Endothelial cell of umbilical vein (primary cell): ENCODE results near the gene PSMA7.

ENCODE experiments used
- CTCF ChIP-seq, 2 donors: IDR thresholded peaks; 1 replicate in 1 of 2; 2 replicates in 1 of 2; pipeline ENCODE4 v1.5.1; 2011; ENCODE audit warnings: low read length in 2 of 2, mild to moderate bottlenecking in 2 of 2, moderate library complexity in 2 of 2, control low read depth in 1 of 2, inconsistent platforms in 1 of 2, low read depth in 1 of 2; ENCODE audit not compliant: insufficient read depth in 1 of 2; ENCODE audit errors: extremely low read depth in 1 of 2
- EZH2 ChIP-seq: IDR thresholded peaks from 2 replicates; pipeline ENCODE4 v1.6.1; 2012; ENCODE audit warnings: borderline replicate concordance, low read depth, mild to moderate bottlenecking, moderate library complexity, low read length, inconsistent platforms; ENCODE audit not compliant: severe bottlenecking
- FOS ChIP-seq: IDR thresholded peaks from 2 replicates; pipeline ENCODE4 v1.6.1; 2011; ENCODE audit warnings: mild to moderate bottlenecking, low read length, moderate library complexity, borderline replicate concordance; ENCODE audit not compliant: insufficient read depth
- GATA2 ChIP-seq: IDR thresholded peaks from 2 replicates; pipeline ENCODE4 v1.7.0; 2011; ENCODE audit warnings: low read depth, mild to moderate bottlenecking, moderate library complexity, mixed read lengths, low read length; ENCODE audit not compliant: insufficient read length, insufficient read depth
- MAX ChIP-seq: IDR thresholded peaks from 2 replicates; pipeline ENCODE4 v1.6.1; 2011; ENCODE audit not compliant: insufficient read depth, insufficient read length
- POLR2A ChIP-seq: IDR thresholded peaks from 2 replicates; pipeline ENCODE4 v1.6.1; 2012; ENCODE audit warnings: low read depth, mild to moderate bottlenecking, control low read depth, low read length

- TF ChIP-seq CTCF (IDR thresholded peaks at IDR 0.05; ENCODE audit: extremely low read depth in 1 of 2, insufficient read depth in 1 of 2, low read depth in 1 of 2, low read length in 2 of 2) (no peak), POLR2A (no peak), MAX (no peak), FOS (no peak), GATA2 (no peak), EZH2 (no peak)
These were observed 27.3 kb upstream of the PSMA7 start for GRCh38 chr20:62170536-62170935.
